GM19328 (cell line): ENCODE results near the gene KLF6.
"Not testable (repeated sequence)": the region's sequence is repeated elsewhere in the genome, so short reads cannot be mapped to it uniquely, and the experiment has no call there.

Experiments
- ATAC-seq: cut with Tn5 transposase; IDR thresholded peaks from one replicate; pipeline ENCODE4 v1.9.1; 2021; ENCODE audit warnings: mild to moderate bottlenecking, moderate library complexity; ENCODE audit not compliant: unreplicated experiment

Gene KLF6

DNA sequence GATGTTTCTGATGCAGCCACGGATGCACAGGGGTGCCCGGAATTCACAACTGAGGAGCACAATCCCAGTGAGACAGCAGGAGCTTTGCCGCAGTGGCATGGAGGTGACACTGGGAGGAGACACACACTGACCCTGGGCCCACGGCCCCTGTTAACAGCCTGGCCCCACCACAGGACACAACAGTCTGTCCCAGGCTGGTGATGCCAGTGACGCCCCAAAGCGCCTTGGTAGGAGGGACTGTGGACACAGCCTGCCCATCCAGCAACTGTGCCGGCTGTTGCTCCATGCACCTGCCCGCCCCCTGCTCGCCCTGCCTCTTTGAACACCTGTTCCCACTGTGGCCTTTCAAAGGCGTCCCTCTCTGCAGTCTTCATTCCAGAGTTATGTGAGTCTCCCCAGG is 49.8 kb downstream of the KLF6 start:
- no peak for ATAC-seq

DNA sequence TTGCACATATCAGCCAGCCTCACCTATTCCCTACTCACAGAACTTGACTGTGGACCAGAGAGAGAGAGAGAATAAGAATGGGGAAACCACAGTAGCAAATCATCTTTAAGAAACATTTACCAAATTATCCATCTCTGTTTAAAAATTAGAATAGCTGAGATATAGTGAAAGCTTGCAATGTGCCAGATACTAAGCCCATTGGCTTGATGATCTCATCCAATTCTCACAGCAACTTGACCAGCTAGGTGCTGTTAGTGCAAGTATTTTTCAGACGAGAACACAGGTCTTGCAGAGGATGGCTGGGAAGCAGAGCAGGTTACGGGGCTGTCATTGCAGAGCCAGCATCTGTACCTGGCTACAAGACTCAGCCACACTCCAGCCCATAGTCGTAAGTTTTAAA is 50.9 kb downstream of the KLF6 start:
- no peak for ATAC-seq

DNA sequence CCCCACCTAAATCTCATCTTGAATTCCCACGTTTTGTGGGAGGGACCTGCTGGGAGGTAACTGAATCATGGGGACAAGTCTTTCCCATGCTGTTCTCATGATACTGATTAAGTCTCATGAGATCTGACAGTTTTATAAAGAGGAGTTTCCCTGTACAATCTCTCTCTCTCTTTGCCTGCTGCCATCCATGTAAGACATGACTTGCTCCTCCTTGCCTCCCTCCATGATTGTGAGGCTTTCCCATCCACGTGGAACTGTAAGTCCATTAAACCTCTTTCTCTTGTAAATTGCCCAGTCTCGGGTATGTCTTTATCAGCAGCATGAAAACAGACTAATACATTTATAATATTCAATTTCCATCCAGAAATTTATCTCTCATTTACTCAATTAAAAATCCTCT is 52.8 kb downstream of the KLF6 start:
- not testable (repeated sequence) for ATAC-seq

DNA sequence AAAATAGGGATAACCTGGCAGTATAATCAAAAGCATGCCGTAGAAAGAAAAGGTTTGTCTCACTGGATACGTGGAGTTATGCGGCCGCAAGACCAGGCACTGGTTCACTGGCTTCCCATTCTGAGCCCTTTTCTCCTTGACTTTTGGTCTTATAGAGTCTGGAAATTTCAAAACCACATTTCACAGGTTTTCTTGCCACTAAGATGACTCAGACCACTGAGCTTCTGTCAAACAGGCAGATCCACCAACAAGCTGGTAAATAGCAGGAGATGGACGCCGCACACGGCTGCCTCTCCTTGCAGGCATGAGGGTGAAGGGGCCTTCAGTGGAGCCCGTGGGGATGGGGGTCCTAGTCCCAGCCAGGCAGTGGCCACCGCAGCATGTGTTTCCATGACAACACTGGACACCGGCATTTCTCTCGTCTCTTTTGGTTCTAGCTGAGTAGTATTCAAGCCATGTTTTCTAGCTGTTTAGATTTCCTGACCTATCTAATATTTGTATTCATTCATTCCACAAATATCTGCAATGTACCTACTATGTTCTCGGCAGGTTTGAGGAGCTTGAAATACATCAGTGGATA is 55.5 kb downstream of the KLF6 start:
- ATAC-seq: no peak

- ATAC-seq: no peak
Observed at GRCh38 chr10:3728563-3728962, 56.4 kb downstream of the KLF6 start.

DNA sequence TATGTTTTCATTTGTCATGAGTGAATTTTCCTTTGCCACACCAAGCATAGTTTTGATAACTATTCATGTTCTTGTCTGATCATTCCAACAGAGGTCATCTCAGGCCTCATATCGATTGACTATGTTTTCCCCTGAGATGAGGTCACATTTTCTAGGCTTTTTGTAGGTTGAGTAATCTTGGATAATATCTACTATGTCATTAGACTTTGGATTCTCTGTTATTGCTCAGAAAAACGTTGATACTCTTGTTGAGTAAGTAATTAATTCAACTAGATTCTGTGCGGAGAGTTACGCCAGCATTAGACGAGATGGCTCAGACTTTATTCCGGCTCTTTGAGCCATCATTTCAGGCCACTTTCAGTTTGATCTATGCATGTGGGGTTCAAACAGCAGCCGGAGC is 57.7 kb downstream of the KLF6 start:
- ATAC-seq: no peak
